GM12878 (cell line): ENCODE results near the gene ST7. TPM values are rescaled to one million over a fixed set of nuclear protein-coding genes. Genes with fewer than 3 reads are reported as not detected.
"Not testable (repeated sequence)": the region's sequence is repeated elsewhere in the genome, so short reads cannot be mapped to it uniquely, and the experiment has no call there.

Experiments
- ATAC-seq: fragments of 200-7000 bp; cut with Tn5 transposase; 3 replicates; pipeline ENCODE4 v1.9.1; 2020; ENCODE audit warnings: mild to moderate bottlenecking, moderate library complexity
- BruUV-seq: library from RNA; stranded (reverse); fragments of 400-500 nt; replicated peaks from 2 replicates; lab custom pipeline; 2021; lab: Mats Ljungman, UMichigan
- CTCF ChIA-PET: fragments of 300-600 bp; sonication (Branson Sonifier 250); formaldehyde crosslinking; extraction: SDS; loops from one replicate; lab custom pipeline; 2021; ENCODE audit warnings: inconsistent platforms; lab: Yijun Ruan, JAX
- POLR2A ChIA-PET: fragments of 350-600 bp; formaldehyde crosslinking; extraction: SDS; loops from one replicate; lab custom pipeline; 2021; ENCODE audit warnings: inconsistent platforms; lab: Charles Lee
- RAD21 ChIA-PET: fragments of 300-600 bp; sonication (Branson Sonifier 250); formaldehyde crosslinking; loops from one replicate; lab custom pipeline; 2023; ENCODE audit warnings: antibody characterized with exemption; ENCODE audit not compliant: unreplicated experiment; lab: Charles Lee
- SMC1A ChIA-PET: fragments of 300-600 bp; sonication (Branson Sonifier 250); formaldehyde crosslinking; loops from one replicate; lab custom pipeline; 2023; ENCODE audit not compliant: unreplicated experiment, uncharacterized antibody; lab: Charles Lee
- DNase-seq: peaks from one replicate; pipeline ENCODE4 v3.0.0-alpha.2; 2011; ENCODE audit warnings: low read depth, low spot score
- FAIRE-seq: peaks from 3 replicates; lab custom pipeline; 2011; peaks lifted over from hg19 to GRCh38; lab: Jason Lieb, UNC
- H2AFZ ChIP-seq: 2 replicates; pipeline ENCODE4 v1.6.0; 2011; ENCODE audit warnings: low read depth, low read length, control low read depth; ENCODE audit not compliant: control insufficient read depth
- H3K27ac ChIP-seq: 2 replicates; pipeline ENCODE4 v1.5.1; 2011; ENCODE audit warnings: control low read depth; ENCODE audit not compliant: control insufficient read depth, insufficient read depth
- H3K27me3 ChIP-seq, 2 experiments: replicated peaks in 1 of 2; 2 replicates each; pipeline versions ENCODE4 v1.6.0 to v1.6.1; 2011; ENCODE audit warnings: low read length in 1 of 2; ENCODE audit not compliant: control insufficient read depth in 2 of 2, insufficient read depth in 2 of 2
- H3K36me3 ChIP-seq, 2 experiments: 2 replicates each; pipeline ENCODE4 v1.5.1; 2011; ENCODE audit warnings: low read length in 1 of 2; ENCODE audit not compliant: control insufficient read depth in 2 of 2, insufficient read depth in 2 of 2
- H3K4me1 ChIP-seq: 2 replicates; pipeline ENCODE4 v1.6.1; 2011; ENCODE audit warnings: mild to moderate bottlenecking, low read length, moderate library complexity, mixed read lengths; ENCODE audit not compliant: control insufficient read depth, insufficient read depth
- H3K4me2 ChIP-seq: 2 replicates; pipeline ENCODE4 v1.6.0; 2011; ENCODE audit warnings: control low read depth; ENCODE audit not compliant: control insufficient read depth, insufficient read depth
- H3K4me3 ChIP-seq: fragments of 200-600 bp; sonication (generic); 2 replicates; pipeline ENCODE4 v1.5.1; 2016
- H3K79me2 ChIP-seq: 2 replicates; pipeline ENCODE4 v1.6.0; 2011; ENCODE audit warnings: low read length; ENCODE audit not compliant: control insufficient read depth, insufficient read depth
- H3K9ac ChIP-seq: 2 replicates; pipeline ENCODE4 v1.8.0; 2011; ENCODE audit warnings: low read length, control low read depth, mixed read lengths; ENCODE audit not compliant: control insufficient read depth, insufficient read depth
- H3K9me3 ChIP-seq: replicated peaks from 3 replicates; pipeline ENCODE4 v1.5.1; 2011; ENCODE audit warnings: mild to moderate bottlenecking, low read length; ENCODE audit not compliant: control insufficient read depth, insufficient read depth
- H4K20me1 ChIP-seq: 2 replicates; pipeline ENCODE4 v1.6.0; 2011; ENCODE audit not compliant: control insufficient read depth, insufficient read depth
- ZBTB40 ChIP-seq: fragments of 450-650 bp; IDR thresholded peaks from 2 replicates; pipeline ENCODE4 v1.6.1; 2016; ENCODE audit warnings: mild to moderate bottlenecking, moderate library complexity, borderline replicate concordance
- WGBS: methylation state at CpG from one replicate; pipeline ENCODE4 v1.1.6; 2016; ENCODE audit warnings: low lambda C conversion rate; ENCODE audit not compliant: insufficient replicate concordance, insufficient coverage; ENCODE audit errors: missing lambda C conversion rate; 5-methylcytosine and 5-hydroxymethylcytosine counted together
- in situ Hi-C: fragments of 300-500 bp; cut with MboI; formaldehyde crosslinking; loops from 9 replicates; pipeline ENCODE4 v1.14.3; 2018; ENCODE audit warnings: mixed read lengths
- intact Hi-C: fragments of 100-400 bp; cut with micrococcal nuclease; formaldehyde crosslinking; loops from one replicate; pipeline ENCODE4 v1.14.2; 2022; ENCODE audit not compliant: unreplicated experiment
- polyA plus RNA-seq, 11 experiments: library from polyadenylated mRNA; depleted of rRNA in 4 of 11; unstranded in 6 of 11; stranded (reverse) in 5 of 11; fragments of >200 nt; fragmentation: Nextera tagmentation in 4 of 11; fragmentation: Illumina TruSeq in 1 of 11; extraction: Ambion mirVana in 4 of 11; extraction: Trizol in 1 of 11; gene quantifications; 1 replicate in 1 of 11; 2 replicates in 10 of 11; pipeline versions ENCODE4 v1.2.1 to v1.2.3, GENCODE V29; 2011 to 2016; ENCODE audit warnings: inconsistent platforms in 2 of 11, missing spikeins in 2 of 11, low read depth in 1 of 11
- total RNA-seq, 4 experiments: library from RNA; depleted of rRNA in 3 of 4; stranded (reverse); fragments of >200 nt in 3 of 4; fragmentation: Illumina TruSeq in 1 of 4; extraction: Trizol in 1 of 4; gene quantifications; 2 replicates each; pipeline versions ENCODE4 v1.2.1 to v1.2.3, GENCODE V29; 2013 to 2021

The ST7 gene
- total and polyA plus RNA-seq, 10 of the 15 experiments (the other 5 are each of a cell fraction or from before 2014, with no cell fraction given), result 27.7 to 76.4 (median 53.6) TPM

GRCh38 chr7:117025891-117026290, 72.6 kb downstream of the ST7 start (continued):
- TF ChIP-seq ZBTB40, result no peak

- RAD21 ChIA-PET, H4K20me1 ChIP-seq, POLR2A ChIA-PET, H3K9ac ChIP-seq, ATAC-seq, H3K27me3 ChIP-seq, CTCF ChIA-PET, SMC1A ChIA-PET, in situ Hi-C loops, DNase-seq, H3K27ac ChIP-seq, intact Hi-C loops, H3K4me3 ChIP-seq, FAIRE-seq, BruUV-seq, H2AFZ ChIP-seq, H3K4me2 ChIP-seq, H3K36me3 ChIP-seq, H3K4me1 ChIP-seq: not testable (repeated sequence)
- peaks cover 11% of the 10 kb centered on the region for H3K9me3 ChIP-seq
- peaks cover 62% of the 10 kb centered on the region for H3K79me2 ChIP-seq
- 100% methylated on average over 1 of the region's 1 CpG for WGBS
These were observed 77.0 kb downstream of the ST7 start for GRCh38 chr7:117030346-117030745.

- H3K4me2 ChIP-seq, H3K36me3 ChIP-seq, H3K9ac ChIP-seq, CTCF ChIA-PET, H3K27me3 ChIP-seq, SMC1A ChIA-PET, intact Hi-C loops, DNase-seq, H3K4me3 ChIP-seq, H3K27ac ChIP-seq, POLR2A ChIA-PET, H4K20me1 ChIP-seq, ATAC-seq, H2AFZ ChIP-seq, in situ Hi-C loops, H3K4me1 ChIP-seq, FAIRE-seq, RAD21 ChIA-PET: not testable (repeated sequence)
- peaks cover 59% of the 10 kb centered on the region for H3K79me2 ChIP-seq
- 0% methylated on average over 1 of the region's 1 CpG for WGBS
- BruUV-seq, result TSS peak; percentile 42
- peaks cover 11% of the 10 kb centered on the region for H3K9me3 ChIP-seq
These were observed 77.5 kb downstream of the ST7 start for GRCh38 chr7:117030793-117031192.
